ENCODE data around the gene NRXN3. TPM values are rescaled to one million over a fixed set of nuclear protein-coding genes. Genes with fewer than 3 reads are reported as not detected.

Gene NRXN3
- total and polyA plus RNA-seq, 2 of the 4 experiments (the other 2 are of a cell fraction), result 4.8 to 25.1 TPM

DNA sequence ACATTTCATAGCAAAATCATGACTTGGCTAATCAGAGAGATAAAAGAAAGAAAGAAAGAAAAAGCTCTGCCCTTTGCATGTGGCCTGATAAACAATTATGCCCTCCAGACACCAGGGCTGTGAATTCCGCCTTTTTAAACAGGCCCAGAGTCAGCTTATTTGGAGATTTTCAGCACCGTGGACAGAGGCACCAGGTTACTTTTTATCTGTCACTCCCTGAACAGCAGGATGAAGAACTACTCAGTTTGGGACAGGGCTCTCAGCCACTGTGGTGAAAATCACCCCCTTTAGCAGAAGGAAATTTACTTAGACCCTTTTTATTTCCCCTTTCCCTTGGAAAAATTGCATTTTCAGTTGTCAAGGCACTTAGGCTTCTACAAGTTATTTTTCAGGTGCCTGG, 359.9 kb downstream of the NRXN3 start:
- Histone ChIP-seq H3K27me3 (ENCODE audit: control insufficient read depth, insufficient read depth, low read length) (no peaks in the 10 kb centered on the region), H3K27ac (ENCODE audit: insufficient read depth, low read length) (no peak overlapping the region), H3K56ac (ENCODE audit: extremely low read depth, insufficient read depth, low read length) (no peak overlapping the region), H3K14ac (replicated peaks; ENCODE audit: low read depth, low read length) (no peak overlapping the region), H4K5ac (ENCODE audit: low read depth, low read length) (no peak overlapping the region), H2AFZ (replicated peaks; ENCODE audit: low read length, poor library complexity) (no peak overlapping the region), H2BK15ac (ENCODE audit: low read depth, low read length) (no peak overlapping the region), H3K23ac (ENCODE audit: low read depth, low read length) (no peak overlapping the region), H3K4ac (ENCODE audit: low read depth, low read length) (no peak overlapping the region), H3K9ac (ENCODE audit: low read depth, low read length) (no peak overlapping the region), H3K4me1 (ENCODE audit: control insufficient read depth, insufficient read depth, low read length) (no peaks in the 10 kb centered on the region), H3K4me2 (ENCODE audit: low read depth, low read length) (no peak overlapping the region), H3K9me1 (ENCODE audit: insufficient read depth, low read length) (no peaks in the 10 kb centered on the region), H4K91ac (ENCODE audit: insufficient read depth, low read depth, low read length) (no peak overlapping the region), H2AK9ac (replicated peaks; ENCODE audit: low read depth, low read length, poor library complexity) (no peak overlapping the region), H4K20me1 (ENCODE audit: insufficient read depth, low read length) (no peaks in the 10 kb centered on the region), H3K4me3 (ENCODE audit: insufficient read depth, low read depth, low read length) (no peak overlapping the region), H2BK120ac (ENCODE audit: low read depth, low read length) (no peak overlapping the region), H2BK5ac (ENCODE audit: low read depth, low read length, poor library complexity, severe bottlenecking) (no peak overlapping the region), H3K79me1 (ENCODE audit: low read depth in 1 of 2, low read length in 2 of 2) (no peaks in the 10 kb centered on the region), H2BK20ac (ENCODE audit: low read depth, low read length) (no peak overlapping the region), H2AK5ac (ENCODE audit: low read depth, low read length) (no peak overlapping the region), H3K18ac (ENCODE audit: low read depth, low read length) (no peak overlapping the region), H3K36me3 (ENCODE audit: control insufficient read depth, insufficient read depth, low read length) (no peaks in the 10 kb centered on the region), H4K8ac (ENCODE audit: low read depth in 2 of 2, low read length in 2 of 2) (no peak overlapping the region), H3K9me3 (ENCODE audit: control insufficient read depth, insufficient read depth, low read length) (peaks cover 11% of the 10 kb centered on the region; the same call in 1 of the 2 replicates)
- ChIA-PET CTCF (no interaction called here), POLR2A (ENCODE audit: unreplicated experiment) (no interaction called here)
- ATAC-seq (ENCODE audit: low read depth) (no peak), DNase-seq (no peak)
- intact Hi-C loops (cut with micrococcal nuclease), result no loop called here
- WGBS, 2 experiments (ENCODE audit: extremely low coverage in 2 of 2, insufficient read length in 1 of 2), result no CpG with 5 or more reads among the region's 2 CpGs
- BruUV-seq (replicated peaks), result no TSS peak
- dilution Hi-C loops (cut with HindIII; ENCODE audit: low sequenced_read_pairs, unreplicated experiment), result no loop called here
- in situ Hi-C loops (cut with MboI; ENCODE audit: low sequenced_read_pairs), result no loop called here
- TF ChIP-seq FOS (IDR thresholded peaks at IDR 0.05; ENCODE audit: low read depth, low read length) (no peak), NFE2L2 (IDR thresholded peaks at IDR 0.05; ENCODE audit: low read depth, low read length) (no peak), USF2 (IDR thresholded peaks at IDR 0.05; ENCODE audit: low read depth, low read length) (no peak), MXI1 (IDR thresholded peaks at IDR 0.05; ENCODE audit: borderline replicate concordance, low read depth, low read length) (no peak), CTCF (conservative IDR thresholded peaks at IDR 0.05; ENCODE audit: low read depth, low read length) (no peak), RAD21 (IDR thresholded peaks at IDR 0.05; ENCODE audit: low read length) (no peak), CHD1 (IDR thresholded peaks at IDR 0.05; ENCODE audit: low read depth, low read length) (no peak), MAFK (IDR thresholded peaks at IDR 0.05; ENCODE audit: low read depth, low read length) (no peak), POLR2A (IDR thresholded peaks at IDR 0.05; ENCODE audit: low read depth, low read length) (no peak), SMC3 (IDR thresholded peaks at IDR 0.05; ENCODE audit: low read depth, low read length) (no peak), BHLHE40 (IDR thresholded peaks at IDR 0.05; ENCODE audit: low read depth, low read length) (no peak), MAZ (IDR thresholded peaks at IDR 0.05; ENCODE audit: borderline replicate concordance, low read depth, low read length) (no peak), CEBPB (IDR thresholded peaks at IDR 0.05; ENCODE audit: low read depth, low read length) (no peak), RFX5 (IDR thresholded peaks at IDR 0.05; ENCODE audit: low read depth, low read length) (no peak), RCOR1 (IDR thresholded peaks at IDR 0.05; ENCODE audit: insufficient replicate concordance, low read length) (no peak)
- TF ChIP-seq, protein P1, sequence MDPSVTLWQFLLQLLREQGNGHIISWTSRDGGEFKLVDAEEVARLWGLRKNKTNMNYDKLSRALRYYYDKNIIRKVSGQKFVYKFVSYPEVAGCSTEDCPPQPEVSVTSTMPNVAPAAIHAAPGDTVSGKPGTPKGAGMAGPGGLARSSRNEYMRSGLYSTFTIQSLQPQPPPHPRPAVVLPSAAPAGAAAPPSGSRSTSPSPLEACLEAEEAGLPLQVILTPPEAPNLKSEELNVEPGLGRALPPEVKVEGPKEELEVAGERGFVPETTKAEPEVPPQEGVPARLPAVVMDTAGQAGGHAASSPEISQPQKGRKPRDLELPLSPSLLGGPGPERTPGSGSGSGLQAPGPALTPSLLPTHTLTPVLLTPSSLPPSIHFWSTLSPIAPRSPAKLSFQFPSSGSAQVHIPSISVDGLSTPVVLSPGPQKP (IDR thresholded peaks at IDR 0.05; ENCODE audit: borderline replicate concordance, low read depth, low read length), result no peak

Measured in IMR-90 (cell line).